ENCODE data around the gene GMPR2. TPM values are rescaled to one million over a fixed set of nuclear protein-coding genes. Genes with fewer than 3 reads are reported as not detected.
"Not testable (repeated sequence)": the region's sequence is repeated elsewhere in the genome, so short reads cannot be mapped to it uniquely, and the experiment has no call there.

The GMPR2 gene
- total RNA-seq, 1 donor from 2014 or later = 35.6 TPM

DNA sequence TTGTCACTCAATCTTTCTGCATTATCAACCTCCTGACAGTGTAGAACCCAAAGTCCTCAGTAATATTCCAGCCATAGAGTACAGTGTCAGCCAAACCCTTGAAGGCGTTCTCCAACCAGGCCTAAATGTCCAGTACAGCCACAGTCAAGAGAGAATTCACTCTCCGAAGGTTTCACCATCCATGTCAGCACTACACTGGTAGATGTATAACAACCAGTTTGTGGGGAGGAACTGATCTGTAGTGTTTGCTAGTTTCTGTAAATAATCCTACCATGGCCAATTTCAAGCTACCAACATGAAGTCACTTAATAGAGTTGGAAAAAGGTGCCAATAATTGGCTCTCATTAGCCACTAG is 16.4 kb upstream of the GMPR2 start:
- Histone ChIP-seq H3K4me3 (peak overlapping the region; percentile 66 to 70), H3K27ac (peak overlapping the region; percentile 89), H3K9me3 (no peaks in the 10 kb centered on the region), H3K27me3 (no peaks in the 10 kb centered on the region), H3K36me3 (peaks cover 0 to 2% of the 10 kb centered on the region in 2 donors), H3K4me1 (peaks cover 36% of the 10 kb centered on the region)
- DNase-seq (ENCODE audit: extremely low spot score in 2 of 2) = no peak
- TF ChIP-seq, protein P1, sequence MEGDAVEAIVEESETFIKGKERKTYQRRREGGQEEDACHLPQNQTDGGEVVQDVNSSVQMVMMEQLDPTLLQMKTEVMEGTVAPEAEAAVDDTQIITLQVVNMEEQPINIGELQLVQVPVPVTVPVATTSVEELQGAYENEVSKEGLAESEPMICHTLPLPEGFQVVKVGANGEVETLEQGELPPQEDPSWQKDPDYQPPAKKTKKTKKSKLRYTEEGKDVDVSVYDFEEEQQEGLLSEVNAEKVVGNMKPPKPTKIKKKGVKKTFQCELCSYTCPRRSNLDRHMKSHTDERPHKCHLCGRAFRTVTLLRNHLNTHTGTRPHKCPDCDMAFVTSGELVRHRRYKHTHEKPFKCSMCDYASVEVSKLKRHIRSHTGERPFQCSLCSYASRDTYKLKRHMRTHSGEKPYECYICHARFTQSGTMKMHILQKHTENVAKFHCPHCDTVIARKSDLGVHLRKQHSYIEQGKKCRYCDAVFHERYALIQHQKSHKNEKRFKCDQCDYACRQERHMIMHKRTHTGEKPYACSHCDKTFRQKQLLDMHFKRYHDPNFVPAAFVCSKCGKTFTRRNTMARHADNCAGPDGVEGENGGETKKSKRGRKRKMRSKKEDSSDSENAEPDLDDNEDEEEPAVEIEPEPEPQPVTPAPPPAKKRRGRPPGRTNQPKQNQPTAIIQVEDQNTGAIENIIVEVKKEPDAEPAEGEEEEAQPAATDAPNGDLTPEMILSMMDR (IDR thresholded peaks at IDR 0.05) = no peak
- TF ChIP-seq POLR2A (IDR thresholded peaks at IDR 0.05) (no peak), POLR2AphosphoS5 (IDR thresholded peaks at IDR 0.05; ENCODE audit: insufficient read depth in 1 of 2, low read depth in 1 of 2) (no peak)
- intact Hi-C loops (cut with DNase I) = no loop called here

DNA sequence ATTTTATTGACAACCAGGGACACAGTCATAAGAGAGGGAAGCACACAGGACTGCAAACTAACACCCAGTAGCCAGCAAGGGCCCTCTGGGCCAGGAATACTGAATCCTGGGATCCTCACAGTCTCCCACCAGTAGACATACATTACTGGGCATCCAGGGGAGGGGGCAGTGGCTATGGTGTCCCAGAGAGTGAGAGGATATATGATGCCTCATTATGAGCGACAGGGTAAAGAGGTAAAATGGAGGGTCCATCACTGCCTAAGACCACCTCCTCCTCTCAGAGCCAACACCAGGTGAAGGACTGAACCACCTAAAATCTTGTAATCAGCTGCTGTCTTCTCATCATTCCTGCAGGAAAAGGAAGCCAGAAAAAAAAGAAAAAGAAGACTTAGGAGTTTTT is 15.9 kb upstream of the GMPR2 start:
- H3K36me3 ChIP-seq; H3K27ac ChIP-seq; DNase-seq (ENCODE audit: extremely low spot score in 2 of 2); H3K9me3 ChIP-seq; H3K4me3 ChIP-seq; H3K27me3 ChIP-seq; intact Hi-C loops (cut with DNase I): not testable (repeated sequence)
- H3K4me1 ChIP-seq = peaks cover 31% of the 10 kb centered on the region

DNA sequence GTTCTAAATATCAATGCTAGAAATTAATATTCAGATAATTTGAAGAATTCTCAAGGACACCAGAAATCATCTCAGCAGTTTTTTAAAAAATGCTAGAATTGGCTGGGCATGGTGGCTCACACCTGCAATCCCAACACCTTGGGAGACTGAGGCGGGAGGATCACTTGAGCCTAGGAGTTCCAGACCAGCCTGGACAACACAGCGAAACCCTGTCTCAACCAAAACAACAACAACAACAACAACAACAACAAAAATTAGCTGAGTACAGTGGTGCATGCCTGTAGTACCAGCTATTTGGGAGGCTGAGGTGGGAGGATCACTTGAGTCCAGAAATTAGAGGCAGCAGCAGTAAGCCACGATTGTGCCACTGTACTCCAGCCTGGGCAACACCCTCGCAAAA is 13.6 kb upstream of the GMPR2 start:
- Histone ChIP-seq H3K27ac (no peak overlapping the region), H3K36me3 (no peaks in the 10 kb centered on the region), H3K27me3 (no peaks in the 10 kb centered on the region), H3K4me3 (no peak overlapping the region), H3K4me1 (peaks cover 19% of the 10 kb centered on the region), H3K9me3 (no peaks in the 10 kb centered on the region)
- no peak for TF ChIP-seq POLR2AphosphoS5 (IDR thresholded peaks at IDR 0.05; ENCODE audit: insufficient read depth in 1 of 2, low read depth in 1 of 2)
- TF ChIP-seq, protein P1 (IDR thresholded peaks at IDR 0.05) = no peak
- no peak for TF ChIP-seq POLR2A (IDR thresholded peaks at IDR 0.05)
- intact Hi-C loops (cut with DNase I) = no loop called here
- no peak for DNase-seq (ENCODE audit: extremely low spot score in 2 of 2)

DNA sequence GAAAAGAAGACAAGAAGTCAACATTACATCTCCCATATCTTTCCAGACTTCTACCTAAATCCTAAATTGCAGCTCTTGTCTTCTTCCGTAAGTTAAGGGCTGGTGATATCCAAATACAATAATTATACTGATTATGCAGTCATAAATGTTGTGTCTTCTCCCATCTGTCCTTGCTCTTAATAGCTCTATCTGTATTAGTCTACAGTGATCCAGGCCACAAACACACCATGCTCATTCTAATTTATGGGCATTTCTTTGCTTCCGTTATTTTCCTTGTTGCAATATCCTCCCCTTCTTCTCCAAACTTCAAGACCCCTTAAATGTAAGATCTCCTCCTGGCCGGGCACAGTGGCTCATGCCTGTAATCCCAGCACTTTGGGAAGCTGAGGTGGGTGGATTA is 13.2 kb upstream of the GMPR2 start:
- intact Hi-C loops (cut with DNase I) = no loop called here
- no peak for DNase-seq (ENCODE audit: extremely low spot score in 2 of 2)
- H3K36me3 ChIP-seq = no peaks in the 10 kb centered on the region
- no peak overlapping the region for H3K4me3 ChIP-seq
- H3K9me3 ChIP-seq = no peaks in the 10 kb centered on the region
- TF ChIP-seq, protein P1 (IDR thresholded peaks at IDR 0.05) = no peak
- TF ChIP-seq POLR2AphosphoS5 (IDR thresholded peaks at IDR 0.05; ENCODE audit: insufficient read depth in 1 of 2, low read depth in 1 of 2) (no peak), POLR2A (IDR thresholded peaks at IDR 0.05) (no peak)
- no peak overlapping the region for H3K27ac ChIP-seq
- H3K27me3 ChIP-seq = no peaks in the 10 kb centered on the region
- H3K4me1 ChIP-seq = peaks cover 14% of the 10 kb centered on the region

DNA sequence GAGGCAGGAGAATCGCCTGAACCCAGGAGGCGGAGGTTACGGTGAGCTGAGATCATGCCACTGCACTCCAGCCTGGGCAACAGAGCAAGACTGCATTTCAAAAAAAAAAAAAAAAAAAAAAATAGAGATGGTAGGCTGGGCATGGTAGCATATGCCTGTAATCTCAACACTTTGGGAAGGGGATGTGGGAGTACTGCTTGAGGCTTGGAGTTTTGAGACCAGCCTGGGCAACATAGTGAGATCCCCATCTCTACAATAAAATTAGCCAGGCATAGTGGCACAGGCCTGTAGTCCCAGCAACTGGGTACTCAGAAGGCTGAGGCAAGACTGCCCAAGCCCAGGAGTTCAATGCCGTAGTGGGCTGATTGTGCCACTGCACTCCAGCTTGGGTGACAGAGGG is 9.7 kb upstream of the GMPR2 start:
- intact Hi-C loops (cut with DNase I); DNase-seq (ENCODE audit: extremely low spot score in 2 of 2); H3K36me3 ChIP-seq; H3K27me3 ChIP-seq; H3K4me1 ChIP-seq; H3K4me3 ChIP-seq; H3K27ac ChIP-seq; H3K9me3 ChIP-seq: not testable (repeated sequence)

DNA sequence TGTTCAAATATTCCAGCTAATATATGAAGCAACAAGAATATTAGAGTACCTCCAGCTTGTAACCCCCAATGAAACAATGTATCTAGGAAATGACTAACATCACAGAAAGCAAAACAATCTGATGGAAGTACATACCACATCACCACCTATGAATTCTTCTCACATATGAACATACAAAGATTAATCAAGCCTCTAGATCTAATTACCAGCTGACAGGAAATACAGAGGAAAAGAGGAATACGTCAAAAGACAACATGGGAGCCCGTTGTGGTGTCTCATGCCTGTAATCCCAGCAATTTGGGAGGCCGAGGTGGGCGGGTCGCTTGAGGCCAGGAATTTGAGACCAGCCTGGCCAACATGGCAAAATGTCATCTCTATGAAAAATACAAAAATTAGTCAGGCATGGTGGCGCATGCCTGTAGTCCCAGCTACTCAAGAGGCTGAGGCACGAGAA is 8.1 kb upstream of the GMPR2 start:
- Histone ChIP-seq H3K4me3 (no peak overlapping the region), H3K27ac (no peak overlapping the region), H3K36me3 (peaks cover 0 to 3% of the 10 kb centered on the region in 2 donors), H3K9me3 (no peaks in the 10 kb centered on the region), H3K4me1 (no peaks in the 10 kb centered on the region), H3K27me3 (no peaks in the 10 kb centered on the region)
- TF ChIP-seq, protein P1 (IDR thresholded peaks at IDR 0.05) = no peak
- TF ChIP-seq POLR2A (IDR thresholded peaks at IDR 0.05) = no peak
- no peak for TF ChIP-seq POLR2AphosphoS5 (IDR thresholded peaks at IDR 0.05; ENCODE audit: insufficient read depth in 1 of 2, low read depth in 1 of 2)
- DNase-seq (ENCODE audit: extremely low spot score in 2 of 2) = no peak
- intact Hi-C loops (cut with DNase I) = no loop called here
